ENCODE data around the gene MYO16. TPM values are rescaled to one million over a fixed set of nuclear protein-coding genes. Genes with fewer than 3 reads are reported as not detected.
A peak's percentile ranks its signal among the peaks of the same experiment; 100 is the strongest.

MYO16 gene
- total RNA-seq, 1 experiment from 2014 or later: 0.15 TPM

GRCh38 chr13:108958013-108958376 lies 328.6 kb downstream of the MYO16 start:
- Histone ChIP-seq H3K9me3 (ENCODE audit: low read length) (no peaks in the 10 kb centered on the region), H3K9ac (ENCODE audit: low read length) (no peak overlapping the region), H3K27me3 (ENCODE audit: low read length) (no peaks in the 10 kb centered on the region), H3K4me1 (ENCODE audit: low read length) (no peaks in the 10 kb centered on the region), H3K9me2 (replicated peaks; ENCODE audit: insufficient read depth, low read length) (no peaks in the 10 kb centered on the region), H3K36me3 (ENCODE audit: insufficient read depth, low read length) (no peaks in the 10 kb centered on the region), H3K4me2 (ENCODE audit: low read depth, low read length, poor library complexity, severe bottlenecking) (no peak overlapping the region), H3K4me3 (ENCODE audit: low read length) (no peak overlapping the region), H3K79me2 (ENCODE audit: low read length) (no peaks in the 10 kb centered on the region), H4K20me1 (ENCODE audit: insufficient read depth, low read depth, low read length) (no peaks in the 10 kb centered on the region), H3K27ac (ENCODE audit: low read length) (no peak overlapping the region), H2AFZ (ENCODE audit: low read length) (no peak overlapping the region)
- DNase-seq: no peak

GRCh38 chr13:108959234-108959633 lies 329.8 kb downstream of the MYO16 start:
- Histone ChIP-seq H4K20me1 (ENCODE audit: insufficient read depth, low read depth, low read length) (no peaks in the 10 kb centered on the region), H3K36me3 (ENCODE audit: insufficient read depth, low read length) (no peaks in the 10 kb centered on the region), H3K79me2 (ENCODE audit: low read length) (no peaks in the 10 kb centered on the region), H3K4me1 (ENCODE audit: low read length) (no peaks in the 10 kb centered on the region), H3K9ac (ENCODE audit: low read length) (no peak overlapping the region), H3K9me2 (replicated peaks; ENCODE audit: insufficient read depth, low read length) (no peaks in the 10 kb centered on the region), H3K4me2 (ENCODE audit: low read depth, low read length, poor library complexity, severe bottlenecking) (no peak overlapping the region), H3K4me3 (ENCODE audit: low read length) (no peak overlapping the region), H3K27me3 (ENCODE audit: low read length) (no peaks in the 10 kb centered on the region), H3K27ac (ENCODE audit: low read length) (no peak overlapping the region), H3K9me3 (ENCODE audit: low read length) (no peaks in the 10 kb centered on the region), H2AFZ (ENCODE audit: low read length) (no peak overlapping the region)
- DNase-seq: no peak

- no peaks in the 10 kb centered on the region for H3K9me2 ChIP-seq (replicated peaks; ENCODE audit: insufficient read depth, low read length)
- no peaks in the 10 kb centered on the region for H3K9me3 ChIP-seq (ENCODE audit: low read length)
- no peak overlapping the region for H3K4me3 ChIP-seq (ENCODE audit: low read length)
- no peaks in the 10 kb centered on the region for H4K20me1 ChIP-seq (ENCODE audit: insufficient read depth, low read depth, low read length)
- H3K4me1 ChIP-seq (ENCODE audit: low read length): no peaks in the 10 kb centered on the region
- no peak overlapping the region for H3K27ac ChIP-seq (ENCODE audit: low read length)
- H3K4me2 ChIP-seq (ENCODE audit: low read depth, low read length, poor library complexity, severe bottlenecking): no peak overlapping the region
- no peak for DNase-seq
- no peaks in the 10 kb centered on the region for H3K27me3 ChIP-seq (ENCODE audit: low read length)
- no peaks in the 10 kb centered on the region for H3K36me3 ChIP-seq (ENCODE audit: insufficient read depth, low read length)
- no peaks in the 10 kb centered on the region for H3K79me2 ChIP-seq (ENCODE audit: low read length)
- no peak overlapping the region for H2AFZ ChIP-seq (ENCODE audit: low read length)
- H3K9ac ChIP-seq (ENCODE audit: low read length): no peak overlapping the region
Measured at GRCh38 chr13:108960006-108960405, 330.6 kb downstream of the MYO16 start.

GRCh38 chr13:108961542-108962125 lies 332.2 kb downstream of the MYO16 start:
- H3K36me3 ChIP-seq (ENCODE audit: insufficient read depth, low read length): no peaks in the 10 kb centered on the region
- H3K9me3 ChIP-seq (ENCODE audit: low read length): no peaks in the 10 kb centered on the region
- no peak overlapping the region for H2AFZ ChIP-seq (ENCODE audit: low read length)
- no peaks in the 10 kb centered on the region for H3K27me3 ChIP-seq (ENCODE audit: low read length)
- DNase-seq: peak; percentile 83
- no peaks in the 10 kb centered on the region for H4K20me1 ChIP-seq (ENCODE audit: insufficient read depth, low read depth, low read length)
- no peak overlapping the region for H3K9ac ChIP-seq (ENCODE audit: low read length)
- H3K9me2 ChIP-seq (replicated peaks; ENCODE audit: insufficient read depth, low read length): no peaks in the 10 kb centered on the region
- no peak overlapping the region for H3K4me3 ChIP-seq (ENCODE audit: low read length)
- H3K27ac ChIP-seq (ENCODE audit: low read length): no peak overlapping the region
- H3K79me2 ChIP-seq (ENCODE audit: low read length): no peaks in the 10 kb centered on the region
- H3K4me2 ChIP-seq (ENCODE audit: low read depth, low read length, poor library complexity, severe bottlenecking): no peak overlapping the region
- H3K4me1 ChIP-seq (ENCODE audit: low read length): no peaks in the 10 kb centered on the region

GRCh38 chr13:108962654-108963053 lies 333.2 kb downstream of the MYO16 start:
- no peaks in the 10 kb centered on the region for H3K79me2 ChIP-seq (ENCODE audit: low read length)
- no peak overlapping the region for H3K9ac ChIP-seq (ENCODE audit: low read length)
- no peak overlapping the region for H3K4me2 ChIP-seq (ENCODE audit: low read depth, low read length, poor library complexity, severe bottlenecking)
- no peak for DNase-seq
- H3K27me3 ChIP-seq (ENCODE audit: low read length): no peaks in the 10 kb centered on the region
- H3K9me3 ChIP-seq (ENCODE audit: low read length): no peaks in the 10 kb centered on the region
- H3K9me2 ChIP-seq (replicated peaks; ENCODE audit: insufficient read depth, low read length): no peaks in the 10 kb centered on the region
- no peak overlapping the region for H3K27ac ChIP-seq (ENCODE audit: low read length)
- H4K20me1 ChIP-seq (ENCODE audit: insufficient read depth, low read depth, low read length): no peaks in the 10 kb centered on the region
- no peak overlapping the region for H2AFZ ChIP-seq (ENCODE audit: low read length)
- no peaks in the 10 kb centered on the region for H3K36me3 ChIP-seq (ENCODE audit: insufficient read depth, low read length)
- no peaks in the 10 kb centered on the region for H3K4me1 ChIP-seq (ENCODE audit: low read length)
- H3K4me3 ChIP-seq (ENCODE audit: low read length): no peak overlapping the region

GRCh38 chr13:108963276-108963810 lies 333.9 kb downstream of the MYO16 start:
- no peak overlapping the region for H3K9ac ChIP-seq (ENCODE audit: low read length)
- no peaks in the 10 kb centered on the region for H3K27me3 ChIP-seq (ENCODE audit: low read length)
- H3K9me2 ChIP-seq (replicated peaks; ENCODE audit: insufficient read depth, low read length): no peaks in the 10 kb centered on the region
- no peak overlapping the region for H3K4me3 ChIP-seq (ENCODE audit: low read length)
- no peak overlapping the region for H2AFZ ChIP-seq (ENCODE audit: low read length)
- no peak for DNase-seq
- H3K79me2 ChIP-seq (ENCODE audit: low read length): no peaks in the 10 kb centered on the region
- no peak overlapping the region for H3K27ac ChIP-seq (ENCODE audit: low read length)
- no peaks in the 10 kb centered on the region for H3K36me3 ChIP-seq (ENCODE audit: insufficient read depth, low read length)
- H3K4me1 ChIP-seq (ENCODE audit: low read length): no peaks in the 10 kb centered on the region
- no peaks in the 10 kb centered on the region for H3K9me3 ChIP-seq (ENCODE audit: low read length)
- no peaks in the 10 kb centered on the region for H4K20me1 ChIP-seq (ENCODE audit: insufficient read depth, low read depth, low read length)
- no peak overlapping the region for H3K4me2 ChIP-seq (ENCODE audit: low read depth, low read length, poor library complexity, severe bottlenecking)

- H3K27ac ChIP-seq (ENCODE audit: low read length): no peak overlapping the region
- H2AFZ ChIP-seq (ENCODE audit: low read length): no peak overlapping the region
- no peaks in the 10 kb centered on the region for H3K27me3 ChIP-seq (ENCODE audit: low read length)
- no peak for DNase-seq
- no peak overlapping the region for H3K4me2 ChIP-seq (ENCODE audit: low read depth, low read length, poor library complexity, severe bottlenecking)
- H3K9ac ChIP-seq (ENCODE audit: low read length): no peak overlapping the region
- H3K79me2 ChIP-seq (ENCODE audit: low read length): no peaks in the 10 kb centered on the region
- no peak overlapping the region for H3K4me3 ChIP-seq (ENCODE audit: low read length)
- no peaks in the 10 kb centered on the region for H3K9me2 ChIP-seq (replicated peaks; ENCODE audit: insufficient read depth, low read length)
- H4K20me1 ChIP-seq (ENCODE audit: insufficient read depth, low read depth, low read length): no peaks in the 10 kb centered on the region
- H3K9me3 ChIP-seq (ENCODE audit: low read length): no peaks in the 10 kb centered on the region
- no peaks in the 10 kb centered on the region for H3K4me1 ChIP-seq (ENCODE audit: low read length)
- no peaks in the 10 kb centered on the region for H3K36me3 ChIP-seq (ENCODE audit: insufficient read depth, low read length)
Measured at GRCh38 chr13:108963846-108964600, 334.6 kb downstream of the MYO16 start.

- H3K9ac ChIP-seq (ENCODE audit: low read length): no peak overlapping the region
- H2AFZ ChIP-seq (ENCODE audit: low read length): no peak overlapping the region
- no peaks in the 10 kb centered on the region for H3K27me3 ChIP-seq (ENCODE audit: low read length)
- no peaks in the 10 kb centered on the region for H3K9me3 ChIP-seq (ENCODE audit: low read length)
- no peaks in the 10 kb centered on the region for H3K9me2 ChIP-seq (replicated peaks; ENCODE audit: insufficient read depth, low read length)
- H3K27ac ChIP-seq (ENCODE audit: low read length): no peak overlapping the region
- H4K20me1 ChIP-seq (ENCODE audit: insufficient read depth, low read depth, low read length): no peaks in the 10 kb centered on the region
- no peaks in the 10 kb centered on the region for H3K4me1 ChIP-seq (ENCODE audit: low read length)
- no peaks in the 10 kb centered on the region for H3K36me3 ChIP-seq (ENCODE audit: insufficient read depth, low read length)
- no peak overlapping the region for H3K4me3 ChIP-seq (ENCODE audit: low read length)
- no peak overlapping the region for H3K4me2 ChIP-seq (ENCODE audit: low read depth, low read length, poor library complexity, severe bottlenecking)
- no peak for DNase-seq
- no peaks in the 10 kb centered on the region for H3K79me2 ChIP-seq (ENCODE audit: low read length)
Measured at GRCh38 chr13:108964606-108965005, 335.2 kb downstream of the MYO16 start.

All from Karpas-422 (cell line).